Pancreas (tissue), 10 donors: ENCODE data around the gene PGM1. TPM values are rescaled to one million over a fixed set of nuclear protein-coding genes. Genes with fewer than 3 reads are reported as not detected.

Experiments used
- ATAC-seq, 4 donors: fragments of 200-7000 bp; cut with Tn5 transposase; one replicate each; pipeline versions ENCODE4 v1.8.0 to v1.9.1; 2020; ENCODE audit warnings: mild to moderate bottlenecking in 4 of 4, moderate library complexity in 4 of 4
- DNase-seq, 6 donors: peaks; one replicate each; pipeline ENCODE4 v3.0.0-alpha.2; 2020
- FAIRE-seq: peaks from 2 replicates; lab custom pipeline; 2012; peaks lifted over from hg19 to GRCh38; lab: Jason Lieb, UNC
- H3K27ac ChIP-seq, 4 donors: fragments of 200-600 bp; sonication (generic); 1 replicate in 3 of 4; 2 replicates in 1 of 4; pipeline versions ENCODE4 v1.5.0 to v1.8.0; 2020
- H3K27me3 ChIP-seq, 4 donors: fragments of 200-600 bp; one replicate each; pipeline ENCODE4 v1.8.0; 2021
- H3K36me3 ChIP-seq, 3 donors: fragments of 200-600 bp; sonication (generic) in 1 of 3; one replicate each; pipeline versions ENCODE4 v1.5.0 to v1.8.0; 2020 to 2021
- H3K4me1 ChIP-seq, 3 donors: fragments of 200-600 bp; one replicate each; pipeline ENCODE4 v1.8.0; 2021
- H3K4me3 ChIP-seq, 4 donors: fragments of 200-600 bp; sonication (generic) in 2 of 4; one replicate each; pipeline versions ENCODE4 v1.5.0 to v1.8.0; 2020 to 2021
- H3K9me3 ChIP-seq, 4 donors: fragments of 200-600 bp; one replicate each; pipeline ENCODE4 v1.8.0; 2021
- CTCF ChIP-seq, 4 donors: fragments of 200-600 bp; sonication (generic) in 3 of 4; IDR thresholded peaks; one replicate each; pipeline versions ENCODE4 v1.5.0 to v1.8.0; 2021; ENCODE audit warnings: antibody characterized with exemption in 4 of 4
- WGBS, 2 donors: extraction: QIAGEN DNeasy Blood & Tissue Kit; methylation state at CpG; one replicate each; pipeline ENCODE4 v1.1.7; 2013; 5-methylcytosine and 5-hydroxymethylcytosine counted together
- intact Hi-C, 3 donors: fragments of 100-400 bp; cut with DNase I; formaldehyde crosslinking; loops; one replicate each; pipeline versions ENCODE4 v1.11.1 to v1.14.2; 2022
- polyA plus RNA-seq, 2 donors: library from polyadenylated mRNA; stranded (reverse); fragments of 200-250 nt; gene quantifications; one replicate each; pipeline ENCODE4 v1.2.3, GENCODE V29; 2013
- total RNA-seq, 6 donors: library from RNA; stranded (reverse); fragmentation: NEBNext Ultra II Directional in 4 of 6; extraction: Animal tissue kit (Norgen Biotek cat#: 25700) in 4 of 6; gene quantifications; one replicate each; pipeline versions ENCODE4 v1.2.1 to v1.2.4, GENCODE V29; 2021 to 2023
- donor health status: healthy with polysubstance abuse.
- donor health status: DM: no; HTN: no; CAD: no; lungs with moderate emphysema.
- donor health status: DM: no; HTN: no; CAD: no.
- donor health status: control.
- donor health status: control.
- donor health status: Bipolar disorder and iron deficiency.
- donor health status: DM: yes; HTN: yes; CAD: no.
- donor health status: DM: no; HTN: no; CAD: no.
- donor health status: DM: no; HTN: no; CAD: no.
- donor health status: DM: yes; HTN: yes; CAD: no.

PGM1 gene
- total and polyA plus RNA-seq, 8 donors, result 19.8 to 106 (median 63.5) TPM

- DNase-seq (no peak), ATAC-seq (no peak)
- 60 to 68% methylated on average over 2 of the region's 2 CpGs for WGBS, 2 donors
These were observed 49.7 kb downstream of the PGM1 start for GRCh38 chr1:63642901-63643300.

GRCh38 chr1:63643517-63643916 is 50.3 kb downstream of the PGM1 start:
- H3K27ac ChIP-seq, result peak overlapping the region in 3 of 4 donors; percentile 8 to 66 (median 57)
- 51 to 61% methylated on average over 3 of the region's 3 CpGs for WGBS, 2 donors
- H3K27me3 ChIP-seq, result no peaks in the 10 kb centered on the region
- TF ChIP-seq CTCF (IDR thresholded peaks at IDR 0.05), result no peak
- DNase-seq (no peak), ATAC-seq (peak; percentile 1 to 16 (median 8)), FAIRE-seq (no peak)
- no peak overlapping the region for H3K4me3 ChIP-seq
- H3K9me3 ChIP-seq, result no peaks in the 10 kb centered on the region
- H3K36me3 ChIP-seq, result peaks cover 0 to 2% (median 0%) of the 10 kb centered on the region in 3 donors
- H3K4me1 ChIP-seq, result peaks cover 59 to 72% (median 68%) of the 10 kb centered on the region in 3 donors
- intact Hi-C loops, result no loop called here

More at GRCh38 chr1:63642901-63643300, 49.7 kb downstream of the PGM1 start:
- intact Hi-C loops, result no loop called here
- Histone ChIP-seq H3K9me3 (no peaks in the 10 kb centered on the region), H3K27ac (peak overlapping the region in 2 of 4 donors; percentile 66 to 86), H3K36me3 (no peaks in the 10 kb centered on the region), H3K4me1 (peaks cover 59 to 78% (median 74%) of the 10 kb centered on the region in 3 donors), H3K27me3 (no peaks in the 10 kb centered on the region), H3K4me3 (no peak overlapping the region)
- no peak for FAIRE-seq
- TF ChIP-seq CTCF (IDR thresholded peaks at IDR 0.05), result no peak

- Histone ChIP-seq H3K27ac (peak overlapping the region in 3 of 4 donors; percentile 8 to 66 (median 57)), H3K4me3 (no peak overlapping the region), H3K36me3 (peaks cover 0 to 6% (median 0%) of the 10 kb centered on the region in 3 donors), H3K4me1 (peaks cover 58 to 68% (median 64%) of the 10 kb centered on the region in 3 donors), H3K27me3 (no peaks in the 10 kb centered on the region), H3K9me3 (no peaks in the 10 kb centered on the region)
- FAIRE-seq, result no peak
- WGBS, 2 donors, result 10 to 17% methylated on average over 3 of the region's 3 CpGs
- ATAC-seq, result peak; percentile 70 to 81 (median 76)
- no peak for TF ChIP-seq CTCF (IDR thresholded peaks at IDR 0.05)
- intact Hi-C loops, result no loop called here
- peak; percentile 59 to 73 (median 64) for DNase-seq
These were observed 50.7 kb downstream of the PGM1 start for GRCh38 chr1:63643926-63644325.

GRCh38 chr1:63645317-63645716 is 52.1 kb downstream of the PGM1 start:
- ATAC-seq, result no peak
- H3K4me1 ChIP-seq, result peaks cover 44 to 54% (median 50%) of the 10 kb centered on the region in 3 donors
- no peaks in the 10 kb centered on the region for H3K27me3 ChIP-seq
- no peak for TF ChIP-seq CTCF (IDR thresholded peaks at IDR 0.05)
- no peaks in the 10 kb centered on the region for H3K9me3 ChIP-seq
- 21 to 30% methylated on average over 2 of the region's 2 CpGs for WGBS, 2 donors
- DNase-seq, result no peak
- H3K4me3 ChIP-seq, result no peak overlapping the region
- intact Hi-C loops, result no loop called here
- FAIRE-seq, result no peak
- peaks cover 0 to 6% (median 6%) of the 10 kb centered on the region in 3 donors for H3K36me3 ChIP-seq
- H3K27ac ChIP-seq, result peak overlapping the region in 3 of 4 donors; percentile 30 to 39 (median 35)

GRCh38 chr1:63648689-63649088 is 55.5 kb downstream of the PGM1 start:
- ATAC-seq (no peak), DNase-seq (no peak), FAIRE-seq (no peak)
- Histone ChIP-seq H3K4me3 (no peak overlapping the region), H3K36me3 (peaks cover 6 to 26% (median 6%) of the 10 kb centered on the region in 3 donors), H3K9me3 (no peaks in the 10 kb centered on the region), H3K4me1 (peaks cover 19 to 24% (median 23%) of the 10 kb centered on the region in 3 donors), H3K27me3 (no peaks in the 10 kb centered on the region), H3K27ac (no peak overlapping the region)
- no peak for TF ChIP-seq CTCF (IDR thresholded peaks at IDR 0.05)
- 96 to 100% methylated on average over 1 of the region's 1 CpG for WGBS, 2 donors
- intact Hi-C loops, result no loop called here
